SK-N-SH treated with all-trans-retinoic acid at 6 μM for 48 hours (cell line): Measurements from ENCODE around the gene MGMT.

Experiments used
- ATAC-seq: fragments of 200-7000 bp; cut with Tn5 transposase; 3 replicates; pipeline ENCODE4 v1.9.1; 2020; ENCODE audit warnings: mild to moderate bottlenecking, moderate library complexity
- ARNTL ChIP-seq: fragments of 450-650 bp; formaldehyde crosslinking; IDR thresholded peaks from 2 replicates; pipeline ENCODE4 v1.5.0; 2020; ENCODE audit warnings: low read depth, mild to moderate bottlenecking, moderate library complexity, borderline replicate concordance
- BACH2 ChIP-seq: fragments of 250-450 bp; sonication (Bioruptor Pico); IDR thresholded peaks from 2 replicates; pipeline ENCODE4 v1.9.0; 2021; ENCODE audit warnings: mild to moderate bottlenecking, borderline replicate concordance
- CSDC2 ChIP-seq: fragments of 250-450 bp; sonication (Bioruptor Pico); IDR thresholded peaks from 2 replicates; pipeline ENCODE4 v1.5.0; 2020; ENCODE audit warnings: mild to moderate bottlenecking, moderate library complexity
- ESRRG ChIP-seq: fragments of 250-450 bp; sonication (Bioruptor Pico); IDR thresholded peaks from 2 replicates; pipeline ENCODE4 v1.6.1; 2021; ENCODE audit warnings: mild to moderate bottlenecking
- GLIS3 ChIP-seq: fragments of 250-450 bp; sonication (Bioruptor Pico); IDR thresholded peaks from 2 replicates; pipeline ENCODE4 v1.5.0; 2020; ENCODE audit warnings: mild to moderate bottlenecking, moderate library complexity
- ISL1 ChIP-seq: fragments of 250-450 bp; sonication (Bioruptor Pico); IDR thresholded peaks from 2 replicates; pipeline ENCODE4 v2.1.2; 2022; ENCODE audit warnings: mild to moderate bottlenecking, moderate library complexity
- PATZ1 ChIP-seq: fragments of 250-450 bp; sonication (Bioruptor Pico); IDR thresholded peaks from 2 replicates; pipeline ENCODE4 v1.8.0; 2020; ENCODE audit warnings: mild to moderate bottlenecking, moderate library complexity, borderline replicate concordance
- POU6F1 ChIP-seq: fragments of 250-450 bp; sonication (Bioruptor Pico); IDR thresholded peaks from 2 replicates; pipeline ENCODE4 v1.8.0; 2021; ENCODE audit warnings: low read depth, mild to moderate bottlenecking, moderate library complexity, borderline replicate concordance
- PPARA ChIP-seq: fragments of 250-450 bp; sonication (Bioruptor Pico); IDR thresholded peaks from 2 replicates; pipeline ENCODE4 v1.5.0; 2020; ENCODE audit warnings: mild to moderate bottlenecking, borderline replicate concordance
- RARB ChIP-seq: fragments of 250-450 bp; sonication (Bioruptor Pico); IDR thresholded peaks from 2 replicates; pipeline ENCODE4 v1.8.0; 2021; ENCODE audit warnings: mild to moderate bottlenecking, moderate library complexity
- SNAI2 ChIP-seq: fragments of 250-450 bp; sonication (Bioruptor Pico); IDR thresholded peaks from 2 replicates; pipeline ENCODE4 v1.5.0; 2020; ENCODE audit warnings: mild to moderate bottlenecking, moderate library complexity
- TCF4 ChIP-seq: fragments of 250-450 bp; sonication (Bioruptor Pico); IDR thresholded peaks from 2 replicates; pipeline ENCODE4 v1.8.0; 2021; ENCODE audit warnings: mild to moderate bottlenecking, moderate library complexity, borderline replicate concordance
- TOX ChIP-seq: fragments of 250-450 bp; sonication (Bioruptor Pico); IDR thresholded peaks from 2 replicates; pipeline ENCODE4 v1.8.0; 2021; ENCODE audit warnings: mild to moderate bottlenecking, moderate library complexity, borderline replicate concordance
- ZC3H10 ChIP-seq: fragments of 250-450 bp; sonication (Bioruptor Pico); IDR thresholded peaks from 2 replicates; pipeline ENCODE4 v1.5.1; 2021; ENCODE audit warnings: mild to moderate bottlenecking, moderate library complexity
- ZFP3 ChIP-seq: fragments of 250-450 bp; sonication (Bioruptor Pico); IDR thresholded peaks from 2 replicates; pipeline ENCODE4 v1.5.0; 2020; ENCODE audit warnings: mild to moderate bottlenecking, moderate library complexity
- ZFP30 ChIP-seq: fragments of 450-650 bp; formaldehyde crosslinking; IDR thresholded peaks from 2 replicates; pipeline ENCODE4 v1.5.0; 2022; ENCODE audit warnings: mild to moderate bottlenecking, moderate library complexity
- ZNF565 ChIP-seq: fragments of 450-650 bp; formaldehyde crosslinking; conservative IDR thresholded peaks from 2 replicates; pipeline ENCODE4 v1.5.0; 2020; ENCODE audit warnings: low read depth, mild to moderate bottlenecking, moderate library complexity
- ZNF70 ChIP-seq: fragments of 450-650 bp; formaldehyde crosslinking; IDR thresholded peaks from 2 replicates; pipeline ENCODE4 v1.5.0; 2020; ENCODE audit warnings: mild to moderate bottlenecking, moderate library complexity
- TF ChIP-seq, protein P1 (sequence below): fragments of 250-450 bp; sonication (Bioruptor Pico); IDR thresholded peaks from 2 replicates; pipeline ENCODE4 v1.5.0; 2020; ENCODE audit warnings: mild to moderate bottlenecking, moderate library complexity
- TF ChIP-seq, protein P2 (sequence below): fragments of 250-450 bp; sonication (Bioruptor Pico); IDR thresholded peaks from 2 replicates; pipeline ENCODE4 v1.5.1; 2020; ENCODE audit warnings: low read depth, mild to moderate bottlenecking, moderate library complexity
- TF ChIP-seq, protein P3 (sequence below): fragments of 250-450 bp; sonication (Bioruptor Pico); IDR thresholded peaks from 2 replicates; pipeline ENCODE4 v1.5.1; 2021; ENCODE audit warnings: mild to moderate bottlenecking, moderate library complexity

The MGMT gene

DNA sequence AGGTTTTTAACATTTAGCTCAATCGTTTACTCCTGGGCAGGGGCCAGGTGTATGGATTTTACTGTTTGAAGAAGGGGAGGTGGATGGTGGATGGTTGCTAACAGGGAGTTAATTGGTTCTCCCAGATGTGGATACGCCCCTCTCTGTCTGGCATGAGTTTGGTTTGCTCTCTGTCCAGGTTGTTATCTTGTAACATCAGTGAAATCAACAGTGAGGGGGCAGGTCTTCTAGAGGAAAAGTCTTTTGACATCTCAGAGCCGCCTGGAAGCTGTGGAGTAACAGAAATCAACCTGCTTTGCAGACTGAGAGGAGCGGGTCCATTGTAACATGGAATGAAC lies 243.4 kb downstream of the MGMT start:
- TF ChIP-seq GLIS3 (CRISPR knock-in tag) (no peak), TOX (CRISPR knock-in tag) (no peak)
- no peak for ATAC-seq

DNA sequence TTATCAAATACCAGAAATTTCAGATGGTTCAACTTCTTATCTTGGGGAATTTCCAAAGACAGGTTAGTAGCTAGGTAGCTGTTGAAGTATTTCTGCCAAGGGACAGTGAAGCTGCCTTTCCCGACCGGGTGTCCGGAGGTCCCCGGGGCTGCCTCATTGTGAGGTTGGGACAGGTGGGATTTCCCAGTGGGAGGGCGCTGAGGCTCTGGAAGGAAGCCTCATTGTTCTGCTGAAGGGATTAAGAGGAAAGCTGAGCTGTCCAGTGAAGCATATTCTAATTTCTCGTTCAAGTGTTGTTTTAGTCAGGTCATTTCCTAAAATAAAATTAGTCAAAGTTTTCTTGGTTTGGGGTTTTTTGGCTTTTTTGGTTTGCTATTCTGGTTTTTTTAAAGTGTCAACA lies 244.2 kb downstream of the MGMT start:
- TF ChIP-seq ISL1 (CRISPR knock-in tag) (no peak), TCF4 (CRISPR knock-in tag) (no peak), CSDC2 (CRISPR knock-in tag) (no peak), ZNF70 (CRISPR knock-in tag) (no peak), ARNTL (CRISPR knock-in tag) (no peak), BACH2 (CRISPR knock-in tag) (no peak), ESRRG (no peak), ZFP3 (no peak), POU6F1 (CRISPR knock-in tag) (no peak), PPARA (no peak), ZFP30 (CRISPR knock-in tag) (no peak), ZC3H10 (no peak), ZNF565 (CRISPR knock-in tag) (no peak), SNAI2 (no peak)
- TF ChIP-seq, protein P1, sequence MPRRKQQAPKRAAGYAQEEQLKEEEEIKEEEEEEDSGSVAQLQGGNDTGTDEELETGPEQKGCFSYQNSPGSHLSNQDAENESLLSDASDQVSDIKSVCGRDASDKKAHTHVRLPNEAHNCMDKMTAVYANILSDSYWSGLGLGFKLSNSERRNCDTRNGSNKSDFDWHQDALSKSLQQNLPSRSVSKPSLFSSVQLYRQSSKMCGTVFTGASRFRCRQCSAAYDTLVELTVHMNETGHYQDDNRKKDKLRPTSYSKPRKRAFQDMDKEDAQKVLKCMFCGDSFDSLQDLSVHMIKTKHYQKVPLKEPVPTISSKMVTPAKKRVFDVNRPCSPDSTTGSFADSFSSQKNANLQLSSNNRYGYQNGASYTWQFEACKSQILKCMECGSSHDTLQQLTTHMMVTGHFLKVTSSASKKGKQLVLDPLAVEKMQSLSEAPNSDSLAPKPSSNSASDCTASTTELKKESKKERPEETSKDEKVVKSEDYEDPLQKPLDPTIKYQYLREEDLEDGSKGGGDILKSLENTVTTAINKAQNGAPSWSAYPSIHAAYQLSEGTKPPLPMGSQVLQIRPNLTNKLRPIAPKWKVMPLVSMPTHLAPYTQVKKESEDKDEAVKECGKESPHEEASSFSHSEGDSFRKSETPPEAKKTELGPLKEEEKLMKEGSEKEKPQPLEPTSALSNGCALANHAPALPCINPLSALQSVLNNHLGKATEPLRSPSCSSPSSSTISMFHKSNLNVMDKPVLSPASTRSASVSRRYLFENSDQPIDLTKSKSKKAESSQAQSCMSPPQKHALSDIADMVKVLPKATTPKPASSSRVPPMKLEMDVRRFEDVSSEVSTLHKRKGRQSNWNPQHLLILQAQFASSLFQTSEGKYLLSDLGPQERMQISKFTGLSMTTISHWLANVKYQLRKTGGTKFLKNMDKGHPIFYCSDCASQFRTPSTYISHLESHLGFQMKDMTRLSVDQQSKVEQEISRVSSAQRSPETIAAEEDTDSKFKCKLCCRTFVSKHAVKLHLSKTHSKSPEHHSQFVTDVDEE (CRISPR knock-in tag): no peak
- TF ChIP-seq, protein P2, sequence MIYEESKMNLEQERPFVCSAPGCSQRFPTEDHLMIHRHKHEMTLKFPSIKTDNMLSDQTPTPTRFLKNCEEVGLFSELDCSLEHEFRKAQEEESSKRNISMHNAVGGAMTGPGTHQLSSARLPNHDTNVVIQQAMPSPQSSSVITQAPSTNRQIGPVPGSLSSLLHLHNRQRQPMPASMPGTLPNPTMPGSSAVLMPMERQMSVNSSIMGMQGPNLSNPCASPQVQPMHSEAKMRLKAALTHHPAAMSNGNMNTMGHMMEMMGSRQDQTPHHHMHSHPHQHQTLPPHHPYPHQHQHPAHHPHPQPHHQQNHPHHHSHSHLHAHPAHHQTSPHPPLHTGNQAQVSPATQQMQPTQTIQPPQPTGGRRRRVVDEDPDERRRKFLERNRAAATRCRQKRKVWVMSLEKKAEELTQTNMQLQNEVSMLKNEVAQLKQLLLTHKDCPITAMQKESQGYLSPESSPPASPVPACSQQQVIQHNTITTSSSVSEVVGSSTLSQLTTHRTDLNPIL (CRISPR knock-in tag): no peak
- TF ChIP-seq, protein P3, sequence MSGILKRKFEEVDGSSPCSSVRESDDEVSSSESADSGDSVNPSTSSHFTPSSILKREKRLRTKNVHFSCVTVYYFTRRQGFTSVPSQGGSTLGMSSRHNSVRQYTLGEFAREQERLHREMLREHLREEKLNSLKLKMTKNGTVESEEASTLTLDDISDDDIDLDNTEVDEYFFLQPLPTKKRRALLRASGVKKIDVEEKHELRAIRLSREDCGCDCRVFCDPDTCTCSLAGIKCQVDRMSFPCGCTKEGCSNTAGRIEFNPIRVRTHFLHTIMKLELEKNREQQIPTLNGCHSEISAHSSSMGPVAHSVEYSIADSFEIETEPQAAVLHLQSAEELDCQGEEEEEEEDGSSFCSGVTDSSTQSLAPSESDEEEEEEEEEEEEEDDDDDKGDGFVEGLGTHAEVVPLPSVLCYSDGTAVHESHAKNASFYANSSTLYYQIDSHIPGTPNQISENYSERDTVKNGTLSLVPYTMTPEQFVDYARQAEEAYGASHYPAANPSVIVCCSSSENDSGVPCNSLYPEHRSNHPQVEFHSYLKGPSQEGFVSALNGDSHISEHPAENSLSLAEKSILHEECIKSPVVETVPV: no peak
- no peak for ATAC-seq

GRCh38 chr10:129712000-129712399 lies 245.0 kb downstream of the MGMT start:
- TF ChIP-seq PATZ1 (no peak), TOX (CRISPR knock-in tag) (no peak), ESRRG (no peak), RARB (CRISPR knock-in tag) (no peak), TCF4 (CRISPR knock-in tag) (no peak)
- TF ChIP-seq, protein P1 (CRISPR knock-in tag): no peak
- TF ChIP-seq, all 23 proteins: peak for 0
- no peak for ATAC-seq
